GM10266 (cell line): ENCODE measurements around the gene NAT8L.
A peak's percentile ranks its signal among the peaks of the same experiment; 100 is the strongest.

ENCODE experiments used
- DNase-seq: peaks from one replicate; pipeline ENCODE4 v3.0.0; 2012; ENCODE audit errors: extremely low spot score
- CTCF ChIP-seq: IDR thresholded peaks from 2 replicates; pipeline ENCODE4 v1.5.1; 2012; ENCODE audit warnings: mild to moderate bottlenecking, low read depth; ENCODE audit not compliant: control insufficient read depth, insufficient read depth; ENCODE audit errors: missing control alignments

Gene NAT8L

DNA sequence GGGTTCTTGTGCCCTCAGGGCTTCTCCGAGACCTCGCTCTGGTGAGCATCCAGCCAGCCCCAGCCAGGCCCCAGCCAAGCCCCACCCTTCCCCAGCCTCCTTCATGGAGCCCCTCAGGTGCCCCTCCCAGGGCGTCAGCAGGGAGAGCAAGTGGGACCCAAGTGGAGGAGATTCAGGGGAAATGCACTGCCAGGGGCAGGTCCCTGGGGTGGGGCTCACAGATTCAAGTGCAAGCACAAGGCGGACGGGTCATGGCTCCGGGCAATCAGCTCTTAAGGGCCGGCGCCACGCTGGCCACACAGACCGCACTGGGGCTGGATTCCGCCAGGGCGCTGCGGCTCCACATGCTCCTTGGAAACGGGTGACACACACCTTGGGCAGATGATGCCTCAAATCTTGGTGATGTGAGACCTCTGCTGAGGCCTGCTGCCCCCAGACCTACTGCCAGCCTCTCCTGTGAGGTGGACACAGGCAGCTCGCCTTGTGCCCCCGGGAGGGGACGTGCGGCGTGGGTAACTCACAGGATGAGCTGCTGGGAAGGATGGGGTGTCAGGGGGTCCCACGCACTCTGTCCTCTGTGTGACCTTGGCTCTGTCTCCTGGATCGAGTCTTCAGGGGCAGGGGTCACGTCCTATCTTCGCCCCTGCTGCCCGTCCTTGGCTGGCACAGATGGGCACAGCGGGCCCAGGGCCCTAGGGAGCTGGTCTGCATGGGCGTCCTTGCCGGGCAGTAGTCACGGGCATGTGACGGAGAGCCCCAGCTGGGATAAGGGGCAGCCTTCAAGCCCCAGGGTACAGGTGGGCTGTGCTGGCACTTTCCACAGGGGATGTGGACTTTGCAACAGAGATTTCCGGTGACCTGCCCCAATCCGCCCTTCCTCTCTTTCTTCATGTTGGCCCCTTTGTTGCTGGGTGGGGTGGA lies 17.1 kb downstream of the NAT8L start:
- DNase-seq = no peak
- no peak for TF ChIP-seq CTCF

DNA sequence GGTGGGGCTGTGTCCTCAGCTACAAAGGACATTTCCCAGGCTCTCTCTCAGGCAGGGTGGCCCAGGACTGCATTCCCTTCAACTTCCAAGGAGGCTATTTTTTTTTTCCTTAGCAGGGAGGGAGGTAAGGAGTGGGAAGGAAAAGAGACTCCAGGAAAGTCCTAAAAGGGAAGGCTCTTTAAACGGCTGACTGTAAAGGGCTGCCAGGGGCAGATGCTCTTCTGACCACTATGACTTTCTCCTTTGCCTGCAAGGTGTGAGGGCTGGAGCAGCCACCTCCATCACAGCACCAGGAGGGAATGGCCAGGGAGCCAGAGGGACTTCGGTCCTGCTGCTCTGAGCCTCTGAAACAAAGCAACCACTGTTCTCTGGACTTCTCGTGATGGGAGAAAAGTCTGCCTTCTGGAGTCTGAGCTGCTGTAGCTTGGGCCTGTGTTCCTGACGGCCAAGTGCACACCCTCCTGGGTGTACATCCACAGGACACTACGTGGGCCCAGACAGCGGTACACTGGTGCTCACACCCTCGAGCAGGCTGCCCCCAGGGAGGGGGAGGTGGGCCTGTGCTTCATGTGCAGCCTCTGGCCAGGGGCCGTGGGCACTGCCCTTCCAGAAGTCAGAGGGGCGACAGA lies 17.9 kb downstream of the NAT8L start:
- no peak for TF ChIP-seq CTCF
- DNase-seq = no peak

GRCh38 chr4:2077537-2078460 lies 18.7 kb downstream of the NAT8L start:
- no peak for TF ChIP-seq CTCF
- DNase-seq = peak; percentile 21

- no peak for DNase-seq
- TF ChIP-seq CTCF = no peak
Observed at GRCh38 chr4:2078584-2078983, 19.5 kb downstream of the NAT8L start.

DNA sequence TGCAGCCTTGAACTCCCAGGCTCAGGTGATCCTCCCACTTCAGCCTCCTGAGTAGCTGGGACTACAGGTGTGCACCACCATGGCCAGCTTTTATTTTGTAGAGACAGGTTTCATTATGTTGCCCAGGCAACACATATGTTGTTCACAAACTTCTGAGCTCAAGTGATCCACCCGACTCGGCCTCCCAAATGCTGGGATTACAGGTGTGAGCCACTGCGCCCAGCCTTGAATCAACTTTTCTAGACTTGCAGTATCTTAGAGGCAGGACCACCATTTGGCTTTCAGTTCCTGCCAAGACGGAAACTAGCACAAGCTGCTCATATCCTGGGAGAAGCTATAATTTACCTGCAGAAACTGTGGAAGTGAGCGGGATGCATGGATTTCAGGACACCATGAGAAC lies 19.9 kb downstream of the NAT8L start:
- no peak for TF ChIP-seq CTCF
- no peak for DNase-seq

DNA sequence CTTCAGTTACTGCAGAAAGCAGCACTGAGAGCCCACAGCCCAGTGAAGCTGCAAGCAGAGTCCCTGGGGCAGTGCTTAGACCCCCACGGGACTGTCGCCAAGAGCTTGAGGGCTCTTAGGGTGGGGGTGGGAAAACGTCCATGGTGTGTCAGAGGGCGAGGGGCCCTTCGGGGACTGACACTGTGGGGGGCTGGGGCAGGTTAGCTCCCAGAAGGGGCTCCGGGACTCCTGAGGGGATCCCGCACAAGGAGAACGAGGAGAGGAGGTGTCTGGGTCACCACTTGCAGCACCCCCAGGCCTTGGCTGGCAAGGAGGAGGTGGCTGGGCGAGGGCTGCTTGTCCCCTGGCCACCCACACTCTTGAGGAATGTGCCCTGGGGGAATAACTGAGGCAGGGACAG lies 20.8 kb downstream of the NAT8L start:
- no peak for DNase-seq
- TF ChIP-seq CTCF = no peak
